Forelimb muscle (tissue), 1 donor: ENCODE results near the gene RNASE3. TPM values are rescaled to one million over a fixed set of nuclear protein-coding genes. Genes with fewer than 3 reads are reported as not detected.
"Not testable (repeated sequence)": the region's sequence is repeated elsewhere in the genome, so short reads cannot be mapped to it uniquely, and the experiment has no call there.

ENCODE experiments used
- DNase-seq: peaks from one replicate; pipeline ENCODE4 v3.0.0-alpha.2; 2013; ENCODE audit warnings: low read depth
- polyA plus RNA-seq: library from polyadenylated mRNA; unstranded; fragments of 120-200 nt; gene quantifications from one replicate; pipeline ENCODE4 v1.2.1, GENCODE V29; 2013; ENCODE audit not compliant: insufficient read length

The RNASE3 gene
- polyA plus RNA-seq, 1 donor, result 0.28 TPM

GRCh38 chr14:20919038-20919756, 28.0 kb downstream of the RNASE3 start:
- DNase-seq, result not testable (repeated sequence)

GRCh38 chr14:20923766-20924297, 32.6 kb downstream of the RNASE3 start:
- not testable (repeated sequence) for DNase-seq

GRCh38 chr14:20934148-20934762, 43.1 kb downstream of the RNASE3 start:
- DNase-seq, result no peak

GRCh38 chr14:20935303-20935984, 44.3 kb downstream of the RNASE3 start:
- no peak for DNase-seq

Other genes starting within 250 kb of the RNASE3 start
- not detected for gene OR6S1, start 249.7 kb upstream of the RNASE3 start, polyA plus RNA-seq
- gene RNASE4, start 206.8 kb upstream of the RNASE3 start, polyA plus RNA-seq, result 4.2 TPM
- 2.0 TPM for gene ANG, start 202.6 kb upstream of the RNASE3 start, polyA plus RNA-seq
- gene EDDM3A, start 145.5 kb upstream of the RNASE3 start, polyA plus RNA-seq, result not detected
- gene EDDM3B, start 123.0 kb upstream of the RNASE3 start, polyA plus RNA-seq, result not detected
- 5.4 TPM for gene RNASE6, start 110.1 kb upstream of the RNASE3 start, polyA plus RNA-seq
- 162 TPM for gene RNASE1, start 88.5 kb upstream of the RNASE3 start, polyA plus RNA-seq
- gene RNASE2, start 64.1 kb downstream of the RNASE3 start, polyA plus RNA-seq, result 0.66 TPM
- gene METTL17, start 98.6 kb downstream of the RNASE3 start, polyA plus RNA-seq, result 47.6 TPM
- not detected for gene SLC39A2, start 107.9 kb downstream of the RNASE3 start, polyA plus RNA-seq
- 183 TPM for gene NDRG2, start 133.7 kb downstream of the RNASE3 start, polyA plus RNA-seq
- 0.49 TPM for gene TPPP2, start 138.8 kb downstream of the RNASE3 start, polyA plus RNA-seq
- gene RNASE13, start 143.4 kb downstream of the RNASE3 start, polyA plus RNA-seq, result 0.15 TPM
- 0.09 TPM for gene RNASE7, start 151.0 kb downstream of the RNASE3 start, polyA plus RNA-seq
- not detected for gene RNASE8, start 166.4 kb downstream of the RNASE3 start, polyA plus RNA-seq
- gene ARHGEF40, start 178.9 kb downstream of the RNASE3 start, polyA plus RNA-seq, result 64.8 TPM
- gene ZNF219, start 207.3 kb downstream of the RNASE3 start, polyA plus RNA-seq, result 17.6 TPM
- gene TMEM253, start 209.7 kb downstream of the RNASE3 start, polyA plus RNA-seq, result 0.62 TPM